ENCODE measurements around the gene TMEM176B. TPM values are rescaled to one million over a fixed set of nuclear protein-coding genes. Genes with fewer than 3 reads are reported as not detected.

Gene TMEM176B
- total RNA-seq, 1 experiment from 2014 or later, result 0.42 TPM

GRCh38 chr7:150842018-150842417 is 41.9 kb upstream of the TMEM176B start:
- Mint-ChIP-seq H3K36me3 (ENCODE audit: insufficient read depth, unreplicated experiment) (no peaks in the 10 kb centered on the region), H3K4me1 (ENCODE audit: insufficient read depth, unreplicated experiment) (no peaks in the 10 kb centered on the region), H3K27me3 (ENCODE audit: insufficient read depth, unreplicated experiment) (peaks cover 36% of the 10 kb centered on the region), H3K9me3 (ENCODE audit: unreplicated experiment) (no peaks in the 10 kb centered on the region), H3K27ac (ENCODE audit: low read depth, unreplicated experiment) (no peak overlapping the region), H3K4me3 (ENCODE audit: unreplicated experiment) (no peak overlapping the region)
- no peak for DNase-seq (ENCODE audit: unreplicated experiment)
- intact Hi-C loops (cut with micrococcal nuclease), result no loop called here
- POLR2A ChIA-PET, result no interaction called here
- no TSS peak for BruUV-seq (replicated peaks)
- CTCF ChIA-PET, result interaction anchor here (1.1 to 1.2 kb wide), 2 partner anchors 63 to 187 kb away, joined by 3 to 8 read pairs; partner anchors contain the start of gene ABCB8
- no peak for TF ChIP-seq CTCF (IDR thresholded peaks at IDR 0.05; ENCODE audit: unreplicated experiment)

GRCh38 chr7:150838965-150839650 is 38.9 kb upstream of the TMEM176B start:
- H3K9me3 Mint-ChIP-seq (ENCODE audit: unreplicated experiment), result no peaks in the 10 kb centered on the region
- ChIA-PET POLR2A (no interaction called here), CTCF (no interaction called here)
- TF ChIP-seq CTCF (IDR thresholded peaks at IDR 0.05; ENCODE audit: unreplicated experiment), result no peak
- intact Hi-C loops (cut with micrococcal nuclease), result no loop called here
- no peaks in the 10 kb centered on the region for H3K4me1 Mint-ChIP-seq (ENCODE audit: insufficient read depth, unreplicated experiment)
- no TSS peak for BruUV-seq (replicated peaks)
- H3K27ac Mint-ChIP-seq (ENCODE audit: low read depth, unreplicated experiment), result no peak overlapping the region
- no peaks in the 10 kb centered on the region for H3K36me3 Mint-ChIP-seq (ENCODE audit: insufficient read depth, unreplicated experiment)
- no peak overlapping the region for H3K4me3 Mint-ChIP-seq (ENCODE audit: unreplicated experiment)
- H3K27me3 Mint-ChIP-seq (ENCODE audit: insufficient read depth, unreplicated experiment), result peaks cover 28% of the 10 kb centered on the region
- no peak for DNase-seq (ENCODE audit: unreplicated experiment)

GRCh38 chr7:150835702-150836280 is 35.6 kb upstream of the TMEM176B start:
- H3K36me3 Mint-ChIP-seq (ENCODE audit: insufficient read depth, unreplicated experiment), result no peaks in the 10 kb centered on the region
- BruUV-seq (replicated peaks), result no TSS peak
- no peaks in the 10 kb centered on the region for H3K9me3 Mint-ChIP-seq (ENCODE audit: unreplicated experiment)
- intact Hi-C loops (cut with micrococcal nuclease), result no loop called here
- no peak overlapping the region for H3K4me3 Mint-ChIP-seq (ENCODE audit: unreplicated experiment)
- DNase-seq (ENCODE audit: unreplicated experiment), result no peak
- H3K27me3 Mint-ChIP-seq (ENCODE audit: insufficient read depth, unreplicated experiment), result peaks cover 25% of the 10 kb centered on the region
- POLR2A ChIA-PET, result no interaction called here
- CTCF ChIA-PET, result interaction anchor here (0.6 kb wide), 1 partner anchor 481 kb away, joined by 3 read pairs; no protein-coding TSS in a partner anchor
- no peaks in the 10 kb centered on the region for H3K4me1 Mint-ChIP-seq (ENCODE audit: insufficient read depth, unreplicated experiment)
- no peak overlapping the region for H3K27ac Mint-ChIP-seq (ENCODE audit: low read depth, unreplicated experiment)
- TF ChIP-seq CTCF (IDR thresholded peaks at IDR 0.05; ENCODE audit: unreplicated experiment), result no peak

- ChIA-PET CTCF (no interaction called here), POLR2A (no interaction called here)
- intact Hi-C loops (cut with micrococcal nuclease), result no loop called here
- no peak overlapping the region for H3K27ac Mint-ChIP-seq (ENCODE audit: low read depth, unreplicated experiment)
- peaks cover 28% of the 10 kb centered on the region for H3K27me3 Mint-ChIP-seq (ENCODE audit: insufficient read depth, unreplicated experiment)
- H3K4me3 Mint-ChIP-seq (ENCODE audit: unreplicated experiment), result no peak overlapping the region
- no peak for DNase-seq (ENCODE audit: unreplicated experiment)
- no peaks in the 10 kb centered on the region for H3K36me3 Mint-ChIP-seq (ENCODE audit: insufficient read depth, unreplicated experiment)
- TF ChIP-seq CTCF (IDR thresholded peaks at IDR 0.05; ENCODE audit: unreplicated experiment), result no peak
- no peaks in the 10 kb centered on the region for H3K9me3 Mint-ChIP-seq (ENCODE audit: unreplicated experiment)
- BruUV-seq (replicated peaks), result no TSS peak
- H3K4me1 Mint-ChIP-seq (ENCODE audit: insufficient read depth, unreplicated experiment), result no peaks in the 10 kb centered on the region
These were observed 34.9 kb upstream of the TMEM176B start for GRCh38 chr7:150835019-150835418.

Data from MCF 10A (cell line).